Measurements from ENCODE around the gene ROCK2.
"Not testable (repeated sequence)": the region's sequence is repeated elsewhere in the genome, so short reads cannot be mapped to it uniquely, and the experiment has no call there.

Gene ROCK2

GRCh38 chr2:11261564-11261963, 82.9 kb downstream of the ROCK2 start:
- not testable (repeated sequence) for H3K27ac ChIP-seq (ENCODE audit: low read depth, low read length); H3K36me3 ChIP-seq (ENCODE audit: insufficient read depth, low read length); H3K27me3 ChIP-seq (ENCODE audit: insufficient read depth, low read length); H3K9ac ChIP-seq (ENCODE audit: low read depth, low read length); H3K4me3 ChIP-seq (ENCODE audit: low read length); H3K9me3 ChIP-seq (ENCODE audit: insufficient read depth, low read depth, low read length); H3K4me1 ChIP-seq (ENCODE audit: insufficient read depth, low read length)
- WGBS, result 96% methylated on average over 9 of the region's 9 CpGs

DNA sequence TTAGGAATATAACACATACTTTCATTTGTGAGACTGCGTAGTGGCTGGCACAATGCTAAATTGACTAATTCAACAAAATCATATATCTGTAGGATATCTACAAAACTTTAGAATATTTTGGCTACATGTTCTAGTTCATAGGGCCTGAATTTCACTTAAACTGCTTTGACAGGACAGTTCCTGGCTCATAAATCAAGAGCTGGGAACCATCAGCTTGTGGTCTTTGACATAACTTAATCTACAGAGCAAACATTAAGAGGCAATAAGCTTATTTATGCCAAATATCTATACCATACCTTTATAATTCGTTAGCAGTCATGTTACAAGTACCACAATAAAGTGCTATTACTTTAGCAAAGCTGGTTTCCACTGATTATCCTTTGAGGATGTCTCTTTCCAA, 83.5 kb downstream of the ROCK2 start:
- Histone ChIP-seq H3K36me3 (ENCODE audit: insufficient read depth, low read length) (no peaks in the 10 kb centered on the region; the same call in 1 of the 2 replicates), H3K4me3 (ENCODE audit: low read length) (no peak overlapping the region), H3K9me3 (ENCODE audit: insufficient read depth, low read depth, low read length) (no peaks in the 10 kb centered on the region), H3K27me3 (ENCODE audit: insufficient read depth, low read length) (no peaks in the 10 kb centered on the region), H3K27ac (ENCODE audit: low read depth, low read length) (no peak overlapping the region), H3K4me1 (ENCODE audit: insufficient read depth, low read length) (no peaks in the 10 kb centered on the region), H3K9ac (ENCODE audit: low read depth, low read length) (no peak overlapping the region)
- 50% methylated on average over 2 of the region's 2 CpGs for WGBS

DNA sequence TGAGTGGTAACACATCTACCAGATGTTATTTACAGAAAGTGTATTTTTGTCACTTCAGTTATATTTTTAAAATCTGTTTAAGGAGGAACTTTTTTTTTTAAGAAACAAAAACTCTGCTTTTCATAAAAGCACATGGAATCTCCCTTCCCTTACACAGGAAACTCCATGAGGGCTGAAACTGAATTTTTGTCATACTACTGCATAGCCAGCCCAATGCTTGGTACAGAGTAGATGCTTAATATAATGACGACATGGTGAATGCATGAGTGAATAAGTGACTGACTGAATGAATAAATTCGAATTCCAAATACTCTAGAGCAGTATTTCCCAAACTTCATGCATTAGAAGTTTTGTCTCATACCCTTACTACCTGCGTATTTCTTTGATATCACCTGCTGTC, 86.5 kb downstream of the ROCK2 start:
- Histone ChIP-seq H3K9ac (ENCODE audit: low read depth, low read length) (no peak overlapping the region), H3K9me3 (ENCODE audit: insufficient read depth, low read depth, low read length) (no peaks in the 10 kb centered on the region), H3K27me3 (ENCODE audit: insufficient read depth, low read length) (no peaks in the 10 kb centered on the region), H3K4me3 (ENCODE audit: low read length) (no peak overlapping the region), H3K27ac (ENCODE audit: low read depth, low read length) (no peak overlapping the region), H3K36me3 (ENCODE audit: insufficient read depth, low read length) (no peaks in the 10 kb centered on the region; the same call in 1 of the 2 replicates), H3K4me1 (ENCODE audit: insufficient read depth, low read length) (no peaks in the 10 kb centered on the region)
- 80% methylated on average over 3 of the region's 3 CpGs for WGBS

DNA sequence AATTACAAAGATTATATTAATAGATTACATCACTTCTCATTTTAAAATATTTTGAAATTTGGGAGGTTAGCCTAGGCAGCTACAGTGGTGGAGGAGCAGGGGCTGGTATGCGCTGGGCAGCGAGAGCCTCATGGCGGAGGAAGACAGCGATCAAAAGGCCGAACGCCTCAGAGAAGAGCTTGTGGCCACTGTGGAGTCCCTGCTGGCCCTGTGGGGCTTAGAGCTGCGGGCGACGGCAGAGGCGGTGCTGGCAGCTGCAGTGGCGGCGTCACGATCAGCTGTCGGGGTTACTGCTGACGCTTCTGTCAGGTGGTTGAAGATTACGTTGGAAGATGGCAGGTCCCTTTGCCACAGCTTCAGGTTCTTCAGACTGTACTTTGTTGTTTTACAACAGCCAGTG, 87.4 kb downstream of the ROCK2 start:
- no peak overlapping the region for H3K27ac ChIP-seq (ENCODE audit: low read depth, low read length)
- H3K27me3 ChIP-seq (ENCODE audit: insufficient read depth, low read length), result no peaks in the 10 kb centered on the region
- 55% methylated on average over 16 of the region's 16 CpGs for WGBS
- no peaks in the 10 kb centered on the region for H3K4me1 ChIP-seq (ENCODE audit: insufficient read depth, low read length)
- no peak overlapping the region for H3K9ac ChIP-seq (ENCODE audit: low read depth, low read length)
- H3K36me3 ChIP-seq (ENCODE audit: insufficient read depth, low read length), result no peaks in the 10 kb centered on the region; the same call in 1 of the 2 replicates
- H3K4me3 ChIP-seq (ENCODE audit: low read length), result no peak overlapping the region
- H3K9me3 ChIP-seq (ENCODE audit: insufficient read depth, low read depth, low read length), result no peaks in the 10 kb centered on the region

- Histone ChIP-seq H3K36me3 (ENCODE audit: insufficient read depth, low read length) (no peaks in the 10 kb centered on the region; the same call in 1 of the 2 replicates), H3K4me3 (ENCODE audit: low read length) (no peak overlapping the region), H3K4me1 (ENCODE audit: insufficient read depth, low read length) (no peaks in the 10 kb centered on the region), H3K27ac (ENCODE audit: low read depth, low read length) (no peak overlapping the region), H3K27me3 (ENCODE audit: insufficient read depth, low read length) (no peaks in the 10 kb centered on the region), H3K9ac (ENCODE audit: low read depth, low read length) (no peak overlapping the region), H3K9me3 (ENCODE audit: insufficient read depth, low read depth, low read length) (no peaks in the 10 kb centered on the region)
- WGBS, result 90% methylated on average over 6 of the region's 7 CpGs
Observed at GRCh38 chr2:11256166-11256565, 88.3 kb downstream of the ROCK2 start.

DNA sequence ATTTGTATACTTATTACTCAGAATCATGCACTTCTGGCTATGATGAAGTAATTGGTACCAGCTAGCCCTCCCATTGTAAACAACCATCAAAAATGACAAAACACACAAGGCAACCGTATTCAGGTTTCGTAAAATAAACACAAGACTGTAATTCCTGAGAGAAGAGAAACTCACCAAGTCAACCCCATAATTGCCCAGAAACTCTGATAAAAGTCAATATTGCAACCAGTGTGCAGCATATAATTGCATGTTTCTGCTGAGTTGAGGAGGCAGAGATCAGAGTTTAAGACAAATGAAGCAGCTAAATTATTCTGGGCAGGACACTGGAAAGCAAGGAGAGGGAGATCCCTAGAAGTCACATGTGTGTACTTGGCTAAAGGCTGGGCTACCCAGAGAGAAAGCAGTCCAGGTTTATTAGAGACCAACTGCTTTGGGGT, 90.3 kb downstream of the ROCK2 start:
- no peaks in the 10 kb centered on the region for H3K27me3 ChIP-seq (ENCODE audit: insufficient read depth, low read length)
- no peak overlapping the region for H3K4me3 ChIP-seq (ENCODE audit: low read length)
- peaks cover 5% of the 10 kb centered on the region; the same call in 1 of the 2 replicates for H3K36me3 ChIP-seq (ENCODE audit: insufficient read depth, low read length)
- H3K4me1 ChIP-seq (ENCODE audit: insufficient read depth, low read length), result no peaks in the 10 kb centered on the region; the same call in 1 of the 2 replicates
- H3K27ac ChIP-seq (ENCODE audit: low read depth, low read length), result no peak overlapping the region
- H3K9ac ChIP-seq (ENCODE audit: low read depth, low read length), result no peak overlapping the region
- no peaks in the 10 kb centered on the region for H3K9me3 ChIP-seq (ENCODE audit: insufficient read depth, low read depth, low read length)
- WGBS, result 74% methylated on average over 2 of the region's 2 CpGs

DNA sequence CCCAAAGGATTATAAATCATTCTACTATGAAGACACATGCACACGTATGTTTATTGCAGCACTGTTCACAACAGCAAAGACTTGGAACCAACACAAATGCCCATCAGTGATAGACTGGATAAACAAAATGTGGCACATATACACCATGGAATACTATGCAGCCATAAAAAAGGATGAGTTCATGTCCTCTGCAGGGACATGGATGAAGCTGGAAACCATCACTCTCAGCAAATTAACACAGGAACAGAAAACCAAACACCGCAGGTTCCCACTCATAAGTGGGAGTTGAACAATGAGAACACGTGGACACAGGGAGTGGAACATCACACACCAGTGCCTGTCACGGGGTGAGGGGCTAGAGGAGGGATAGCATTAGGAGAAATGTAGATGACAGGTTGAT, 92.0 kb downstream of the ROCK2 start:
- H3K9ac ChIP-seq (ENCODE audit: low read depth, low read length); H3K9me3 ChIP-seq (ENCODE audit: insufficient read depth, low read depth, low read length); H3K27me3 ChIP-seq (ENCODE audit: insufficient read depth, low read length); H3K4me3 ChIP-seq (ENCODE audit: low read length); H3K27ac ChIP-seq (ENCODE audit: low read depth, low read length); H3K4me1 ChIP-seq (ENCODE audit: insufficient read depth, low read length): not testable (repeated sequence)
- peaks cover 12% of the 10 kb centered on the region; the same call in 1 of the 2 replicates for H3K36me3 ChIP-seq (ENCODE audit: insufficient read depth, low read length)
- 94% methylated on average over 4 of the region's 4 CpGs for WGBS

- no peak overlapping the region for H3K9ac ChIP-seq (ENCODE audit: low read depth, low read length)
- H3K27me3 ChIP-seq (ENCODE audit: insufficient read depth, low read length), result no peaks in the 10 kb centered on the region
- H3K27ac ChIP-seq (ENCODE audit: low read depth, low read length), result no peak overlapping the region
- 94% methylated on average over 4 of the region's 4 CpGs for WGBS
- no peak overlapping the region for H3K4me3 ChIP-seq (ENCODE audit: low read length)
- no peaks in the 10 kb centered on the region; the same call in 1 of the 2 replicates for H3K4me1 ChIP-seq (ENCODE audit: insufficient read depth, low read length)
- H3K9me3 ChIP-seq (ENCODE audit: insufficient read depth, low read depth, low read length), result no peaks in the 10 kb centered on the region
- H3K36me3 ChIP-seq (ENCODE audit: insufficient read depth, low read length), result peaks cover 18% of the 10 kb centered on the region; the same call in 1 of the 2 replicates
Observed at GRCh38 chr2:11250400-11251196, 93.8 kb downstream of the ROCK2 start.

- no peaks in the 10 kb centered on the region for H3K9me3 ChIP-seq (ENCODE audit: insufficient read depth, low read depth, low read length)
- no peak overlapping the region for H3K27ac ChIP-seq (ENCODE audit: low read depth, low read length)
- H3K4me3 ChIP-seq (ENCODE audit: low read length), result no peak overlapping the region
- peaks cover 18% of the 10 kb centered on the region; the same call in 1 of the 2 replicates for H3K36me3 ChIP-seq (ENCODE audit: insufficient read depth, low read length)
- no peaks in the 10 kb centered on the region for H3K27me3 ChIP-seq (ENCODE audit: insufficient read depth, low read length)
- H3K9ac ChIP-seq (ENCODE audit: low read depth, low read length), result no peak overlapping the region
- WGBS, result no CpG with 5 or more reads among the region's 1 CpG
- no peaks in the 10 kb centered on the region; the same call in 1 of the 2 replicates for H3K4me1 ChIP-seq (ENCODE audit: insufficient read depth, low read length)
Observed at GRCh38 chr2:11245322-11245721, 99.1 kb downstream of the ROCK2 start.

DNA sequence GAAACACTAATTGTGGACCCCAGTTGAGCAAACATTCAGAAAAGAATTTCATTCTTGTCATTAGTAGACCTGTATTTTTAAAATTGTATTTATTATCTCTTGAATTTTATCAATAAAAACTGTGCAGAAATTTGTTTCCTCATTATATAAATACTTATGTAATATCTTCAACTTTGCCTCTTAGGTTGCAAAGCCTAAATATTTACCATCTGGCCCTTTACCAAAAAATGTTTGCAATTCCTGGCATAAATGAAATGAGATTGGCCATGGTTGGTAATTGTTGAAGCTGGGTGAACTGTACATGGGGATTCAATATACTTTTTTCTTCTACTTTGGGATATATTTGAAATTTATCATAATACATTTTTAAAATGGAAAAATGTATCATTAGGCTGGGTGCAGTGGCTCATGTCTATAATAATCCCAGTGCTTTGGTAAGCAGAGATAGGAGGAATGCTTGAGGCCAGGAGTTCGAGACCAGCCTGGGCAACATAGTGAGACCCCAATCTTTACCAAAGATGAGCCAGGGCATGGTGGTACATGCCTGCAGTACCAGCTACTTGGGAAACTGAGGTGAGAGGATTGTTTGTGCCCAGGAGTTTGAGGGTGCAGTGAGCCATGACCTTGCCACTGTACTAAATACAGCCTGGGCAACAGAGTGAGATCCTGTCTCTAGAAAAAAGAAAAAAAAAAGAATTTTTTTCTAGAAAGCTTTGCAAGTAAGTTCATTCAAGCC, 100.2 kb downstream of the ROCK2 start:
- no peaks in the 10 kb centered on the region for H3K27me3 ChIP-seq (ENCODE audit: insufficient read depth, low read length)
- H3K36me3 ChIP-seq (ENCODE audit: insufficient read depth, low read length), result peaks cover 14% of the 10 kb centered on the region; the same call in 1 of the 2 replicates
- 100% methylated on average over 1 of the region's 1 CpG for WGBS
- H3K9me3 ChIP-seq (ENCODE audit: insufficient read depth, low read depth, low read length), result no peaks in the 10 kb centered on the region
- H3K9ac ChIP-seq (ENCODE audit: low read depth, low read length), result no peak overlapping the region
- no peak overlapping the region for H3K4me3 ChIP-seq (ENCODE audit: low read length)
- no peaks in the 10 kb centered on the region for H3K4me1 ChIP-seq (ENCODE audit: insufficient read depth, low read length)
- H3K27ac ChIP-seq (ENCODE audit: low read depth, low read length), result no peak overlapping the region

GRCh38 chr2:11243512-11243911, 100.9 kb downstream of the ROCK2 start:
- Histone ChIP-seq H3K27ac (ENCODE audit: low read depth, low read length) (no peak overlapping the region), H3K27me3 (ENCODE audit: insufficient read depth, low read length) (no peaks in the 10 kb centered on the region), H3K9me3 (ENCODE audit: insufficient read depth, low read depth, low read length) (no peaks in the 10 kb centered on the region), H3K36me3 (ENCODE audit: insufficient read depth, low read length) (peaks cover 12% of the 10 kb centered on the region; the same call in 1 of the 2 replicates), H3K4me1 (ENCODE audit: insufficient read depth, low read length) (no peaks in the 10 kb centered on the region), H3K4me3 (ENCODE audit: low read length) (no peak overlapping the region), H3K9ac (ENCODE audit: low read depth, low read length) (no peak overlapping the region)
- WGBS, result 100% methylated on average over 1 of the region's 1 CpG
